Calu3 (cell line): ENCODE measurements around the gene ANKS1A. TPM values are rescaled to one million over a fixed set of nuclear protein-coding genes. Genes with fewer than 3 reads are reported as not detected.

Experiments used
- BruUV-seq: library from RNA; stranded (reverse); fragments of 400-500 nt; replicated peaks from 2 replicates; lab custom pipeline; 2021; lab: Mats Ljungman, UMichigan
- CTCF ChIA-PET: fragments of 300-600 bp; sonication (Branson Sonifier 250); formaldehyde crosslinking; loops from one replicate; lab custom pipeline; 2022; ENCODE audit warnings: antibody characterized with exemption; lab: Charles Lee
- DNase-seq: peaks from one replicate; pipeline ENCODE4 v3.0.0; 2022
- H3K27ac Mint-ChIP-seq: one replicate; pipeline ENCODE4 v1.8.0; 2022; ENCODE audit warnings: mixed read lengths; ENCODE audit not compliant: unreplicated experiment
- H3K27me3 Mint-ChIP-seq: one replicate; pipeline ENCODE4 v1.8.0; 2022; ENCODE audit warnings: mixed read lengths; ENCODE audit not compliant: unreplicated experiment
- H3K36me3 Mint-ChIP-seq: one replicate; pipeline ENCODE4 v1.8.0; 2022; ENCODE audit warnings: mild to moderate bottlenecking, moderate library complexity, mixed read lengths; ENCODE audit not compliant: insufficient read depth, unreplicated experiment
- H3K4me1 Mint-ChIP-seq: one replicate; pipeline ENCODE4 v1.8.0; 2022; ENCODE audit warnings: mild to moderate bottlenecking, low read depth, mixed read lengths; ENCODE audit not compliant: unreplicated experiment
- H3K4me3 Mint-ChIP-seq: one replicate; pipeline ENCODE4 v1.8.0; 2022; ENCODE audit warnings: mild to moderate bottlenecking, low read depth, moderate library complexity, mixed read lengths; ENCODE audit not compliant: unreplicated experiment
- H3K9me3 Mint-ChIP-seq: one replicate; pipeline ENCODE4 v1.8.0; 2022; ENCODE audit warnings: low read depth, mixed read lengths; ENCODE audit not compliant: unreplicated experiment
- CTCF ChIP-seq: fragments of 200-600 bp; IDR thresholded peaks from one replicate; pipeline ENCODE4 v1.8.0; 2022; ENCODE audit warnings: antibody characterized with exemption; ENCODE audit not compliant: unreplicated experiment
- intact Hi-C: fragments of 100-400 bp; cut with micrococcal nuclease; formaldehyde crosslinking; loops from one replicate; pipeline ENCODE4 v1.10.0; 2022; ENCODE audit not compliant: unreplicated experiment
- total RNA-seq: library from RNA; stranded (reverse); gene quantifications from 2 replicates; pipeline ENCODE4 v1.2.3, GENCODE V29; 2022

Gene ANKS1A
- total RNA-seq, 1 experiment from 2014 or later: 60.3 TPM

GRCh38 chr6:34867484-34867883 is 21.6 kb upstream of the ANKS1A start:
- H3K4me3 Mint-ChIP-seq: no peak overlapping the region
- H3K4me1 Mint-ChIP-seq: no peaks in the 10 kb centered on the region
- H3K27ac Mint-ChIP-seq: no peak overlapping the region
- CTCF ChIA-PET: interaction anchor here (1.0 kb wide), 1 partner anchor 273 kb away, joined by 3 read pairs; no protein-coding TSS in a partner anchor
- no TSS peak for BruUV-seq
- H3K27me3 Mint-ChIP-seq: no peaks in the 10 kb centered on the region
- H3K9me3 Mint-ChIP-seq: no peaks in the 10 kb centered on the region
- no peak for TF ChIP-seq CTCF
- intact Hi-C loops: no loop called here
- H3K36me3 Mint-ChIP-seq: peaks cover 66% of the 10 kb centered on the region
- no peak for DNase-seq

DNA sequence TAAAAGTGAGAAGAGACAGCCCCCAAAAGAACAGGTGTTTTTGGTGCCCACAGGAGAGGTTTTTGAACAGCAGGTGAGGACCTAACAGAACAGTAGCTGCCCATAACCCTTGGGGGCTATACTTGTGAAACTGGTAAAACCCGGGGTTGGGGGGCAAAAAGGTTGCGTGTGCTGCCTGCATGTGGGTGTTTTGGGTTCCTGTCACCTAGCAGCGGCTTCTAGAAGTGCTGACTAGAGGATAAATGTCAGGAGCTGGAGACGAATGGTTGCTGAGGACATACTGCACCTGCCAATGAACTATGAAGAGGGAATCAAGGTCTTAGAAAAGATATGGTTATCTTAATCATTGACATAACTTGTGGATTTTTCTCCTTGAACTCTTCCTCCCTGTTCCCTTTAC is 17.2 kb upstream of the ANKS1A start:
- no peak overlapping the region for H3K4me3 Mint-ChIP-seq
- intact Hi-C loops: no loop called here
- no peaks in the 10 kb centered on the region for H3K27me3 Mint-ChIP-seq
- H3K9me3 Mint-ChIP-seq: no peaks in the 10 kb centered on the region
- TF ChIP-seq CTCF: no peak
- DNase-seq: no peak
- CTCF ChIA-PET: interaction anchor here (1.4 to 1.6 kb wide), 2 partner anchors 13 to 80 kb away, joined by 4 to 6 read pairs; partner anchors contain the start of gene BLTP3A
- no peak overlapping the region for H3K27ac Mint-ChIP-seq
- no TSS peak for BruUV-seq
- H3K36me3 Mint-ChIP-seq: peaks cover 76% of the 10 kb centered on the region
- no peaks in the 10 kb centered on the region for H3K4me1 Mint-ChIP-seq

DNA sequence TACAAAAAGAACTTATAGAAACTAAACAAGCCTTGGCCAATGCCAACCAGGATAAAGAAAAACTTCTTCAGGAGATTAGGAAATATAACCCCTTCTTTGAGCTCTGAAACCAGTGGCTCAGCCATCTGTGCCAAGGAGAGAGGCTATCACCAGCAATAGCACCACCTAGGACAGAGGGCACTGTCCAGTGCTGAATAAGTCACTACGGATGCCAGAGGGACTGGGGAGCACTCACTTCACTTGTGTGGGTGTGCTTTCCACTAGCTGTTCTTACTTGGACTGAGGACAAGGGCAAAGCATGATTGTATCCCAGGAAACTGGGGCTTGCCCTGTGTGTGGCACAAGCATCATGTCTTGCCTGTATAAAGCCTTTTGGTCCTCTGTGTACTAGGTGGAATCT is 16.7 kb upstream of the ANKS1A start:
- H3K27me3 Mint-ChIP-seq: no peaks in the 10 kb centered on the region
- H3K36me3 Mint-ChIP-seq: peaks cover 77% of the 10 kb centered on the region
- intact Hi-C loops: no loop called here
- TF ChIP-seq CTCF: no peak
- no TSS peak for BruUV-seq
- no peaks in the 10 kb centered on the region for H3K9me3 Mint-ChIP-seq
- DNase-seq: no peak
- no peak overlapping the region for H3K27ac Mint-ChIP-seq
- no peaks in the 10 kb centered on the region for H3K4me1 Mint-ChIP-seq
- no peak overlapping the region for H3K4me3 Mint-ChIP-seq
- CTCF ChIA-PET: interaction anchor here (0.6 to 1.6 kb wide), 6 partner anchors 9 to 565 kb away, joined by 3 to 6 read pairs (median 4); partner anchors contain the start of genes BLTP3A and TAF11

- Mint-ChIP-seq H3K4me1 (no peaks in the 10 kb centered on the region), H3K4me3 (no peak overlapping the region), H3K36me3 (peaks cover 81% of the 10 kb centered on the region), H3K27me3 (no peaks in the 10 kb centered on the region), H3K27ac (no peak overlapping the region), H3K9me3 (no peaks in the 10 kb centered on the region)
- intact Hi-C loops: no loop called here
- TF ChIP-seq CTCF: no peak
- no peak for DNase-seq
- BruUV-seq: no TSS peak
- CTCF ChIA-PET: interaction anchor here (0.5 kb wide), 1 partner anchor 420 kb away, joined by 3 read pairs; no protein-coding TSS in a partner anchor
Measured at GRCh38 chr6:34875292-34876213, 13.5 kb upstream of the ANKS1A start.
